HG02885 (cell line): ENCODE measurements around the gene ADPRHL1.
"Not testable (repeated sequence)": the region's sequence is repeated elsewhere in the genome, so short reads cannot be mapped to it uniquely, and the experiment has no call there.

Experiments
- ATAC-seq: cut with Tn5 transposase; IDR thresholded peaks from one replicate; pipeline ENCODE4 v1.9.1; 2021; ENCODE audit warnings: mild to moderate bottlenecking; ENCODE audit not compliant: unreplicated experiment, poor library complexity

ADPRHL1 gene

GRCh38 chr13:113483081-113483480 lies 29.8 kb upstream of the ADPRHL1 start:
- ATAC-seq = no peak

GRCh38 chr13:113479179-113479578 lies 25.9 kb upstream of the ADPRHL1 start:
- ATAC-seq = no peak

GRCh38 chr13:113477724-113478123 lies 24.4 kb upstream of the ADPRHL1 start:
- ATAC-seq = no peak

GRCh38 chr13:113476811-113477210 lies 23.5 kb upstream of the ADPRHL1 start:
- ATAC-seq = no peak

- ATAC-seq = no peak
These were observed 22.6 kb upstream of the ADPRHL1 start for GRCh38 chr13:113475911-113476310.

- no peak for ATAC-seq
These were observed 22.0 kb upstream of the ADPRHL1 start for GRCh38 chr13:113475280-113475679.

GRCh38 chr13:113474179-113474578 lies 20.9 kb upstream of the ADPRHL1 start:
- ATAC-seq = no peak

GRCh38 chr13:113472355-113473025 lies 19.2 kb upstream of the ADPRHL1 start:
- ATAC-seq = no peak

- no peak for ATAC-seq
These were observed 18.6 kb upstream of the ADPRHL1 start for GRCh38 chr13:113471844-113472243.

GRCh38 chr13:113470635-113471163 lies 17.4 kb upstream of the ADPRHL1 start:
- not testable (repeated sequence) for ATAC-seq

GRCh38 chr13:113470073-113470472 lies 16.8 kb upstream of the ADPRHL1 start:
- no peak for ATAC-seq

GRCh38 chr13:113469582-113469981 lies 16.3 kb upstream of the ADPRHL1 start:
- no peak for ATAC-seq

GRCh38 chr13:113468472-113469201 lies 15.3 kb upstream of the ADPRHL1 start:
- no peak for ATAC-seq

GRCh38 chr13:113468029-113468428 lies 14.7 kb upstream of the ADPRHL1 start:
- ATAC-seq = no peak

- no peak for ATAC-seq
These were observed 13.1 kb upstream of the ADPRHL1 start for GRCh38 chr13:113466383-113466782.

GRCh38 chr13:113465300-113465699 lies 12.0 kb upstream of the ADPRHL1 start:
- ATAC-seq = no peak

GRCh38 chr13:113464476-113464875 lies 11.2 kb upstream of the ADPRHL1 start:
- ATAC-seq = no peak

- ATAC-seq = no peak
These were observed 7.9 kb upstream of the ADPRHL1 start for GRCh38 chr13:113461022-113461751.

- no peak for ATAC-seq
These were observed 7.3 kb upstream of the ADPRHL1 start for GRCh38 chr13:113460599-113460998.

- no peak for ATAC-seq
These were observed 6.8 kb upstream of the ADPRHL1 start for GRCh38 chr13:113460064-113460555.
